GM12878 (cell line): ENCODE results near the gene NMNAT3. TPM values are rescaled to one million over a fixed set of nuclear protein-coding genes. Genes with fewer than 3 reads are reported as not detected.

ENCODE experiments used
- ATAC-seq: fragments of 200-7000 bp; cut with Tn5 transposase; 3 replicates; pipeline ENCODE4 v1.9.1; 2020; ENCODE audit warnings: mild to moderate bottlenecking, moderate library complexity
- BruUV-seq: library from RNA; stranded (reverse); fragments of 400-500 nt; replicated peaks from 2 replicates; lab custom pipeline; 2021; lab: Mats Ljungman, UMichigan
- CTCF ChIA-PET: fragments of 300-600 bp; sonication (Branson Sonifier 250); formaldehyde crosslinking; extraction: SDS; loops from one replicate; lab custom pipeline; 2021; ENCODE audit warnings: inconsistent platforms; lab: Yijun Ruan, JAX
- POLR2A ChIA-PET: fragments of 350-600 bp; formaldehyde crosslinking; extraction: SDS; loops from one replicate; lab custom pipeline; 2021; ENCODE audit warnings: inconsistent platforms; lab: Charles Lee
- RAD21 ChIA-PET: fragments of 300-600 bp; sonication (Branson Sonifier 250); formaldehyde crosslinking; loops from one replicate; lab custom pipeline; 2023; ENCODE audit warnings: antibody characterized with exemption; ENCODE audit not compliant: unreplicated experiment; lab: Charles Lee
- SMC1A ChIA-PET: fragments of 300-600 bp; sonication (Branson Sonifier 250); formaldehyde crosslinking; loops from one replicate; lab custom pipeline; 2023; ENCODE audit not compliant: unreplicated experiment, uncharacterized antibody; lab: Charles Lee
- DNase-seq: peaks from one replicate; pipeline ENCODE4 v3.0.0-alpha.2; 2011; ENCODE audit warnings: low read depth, low spot score
- FAIRE-seq: peaks from 3 replicates; lab custom pipeline; 2011; peaks lifted over from hg19 to GRCh38; lab: Jason Lieb, UNC
- H2AFZ ChIP-seq: 2 replicates; pipeline ENCODE4 v1.6.0; 2011; ENCODE audit warnings: low read depth, low read length, control low read depth; ENCODE audit not compliant: control insufficient read depth
- H3K27ac ChIP-seq: 2 replicates; pipeline ENCODE4 v1.5.1; 2011; ENCODE audit warnings: control low read depth; ENCODE audit not compliant: control insufficient read depth, insufficient read depth
- H3K27me3 ChIP-seq, 2 experiments: replicated peaks in 1 of 2; 2 replicates each; pipeline versions ENCODE4 v1.6.0 to v1.6.1; 2011; ENCODE audit warnings: low read length in 1 of 2; ENCODE audit not compliant: control insufficient read depth in 2 of 2, insufficient read depth in 2 of 2
- H3K36me3 ChIP-seq, 2 experiments: 2 replicates each; pipeline ENCODE4 v1.5.1; 2011; ENCODE audit warnings: low read length in 1 of 2; ENCODE audit not compliant: control insufficient read depth in 2 of 2, insufficient read depth in 2 of 2
- H3K4me1 ChIP-seq: 2 replicates; pipeline ENCODE4 v1.6.1; 2011; ENCODE audit warnings: mild to moderate bottlenecking, low read length, moderate library complexity, mixed read lengths; ENCODE audit not compliant: control insufficient read depth, insufficient read depth
- H3K4me2 ChIP-seq: 2 replicates; pipeline ENCODE4 v1.6.0; 2011; ENCODE audit warnings: control low read depth; ENCODE audit not compliant: control insufficient read depth, insufficient read depth
- H3K4me3 ChIP-seq: fragments of 200-600 bp; sonication (generic); 2 replicates; pipeline ENCODE4 v1.5.1; 2016
- H3K79me2 ChIP-seq: 2 replicates; pipeline ENCODE4 v1.6.0; 2011; ENCODE audit warnings: low read length; ENCODE audit not compliant: control insufficient read depth, insufficient read depth
- H3K9ac ChIP-seq: 2 replicates; pipeline ENCODE4 v1.8.0; 2011; ENCODE audit warnings: low read length, control low read depth, mixed read lengths; ENCODE audit not compliant: control insufficient read depth, insufficient read depth
- H3K9me3 ChIP-seq: replicated peaks from 3 replicates; pipeline ENCODE4 v1.5.1; 2011; ENCODE audit warnings: mild to moderate bottlenecking, low read length; ENCODE audit not compliant: control insufficient read depth, insufficient read depth
- H4K20me1 ChIP-seq: 2 replicates; pipeline ENCODE4 v1.6.0; 2011; ENCODE audit not compliant: control insufficient read depth, insufficient read depth
- MYB ChIP-seq: fragments of 150-350 bp; IDR thresholded peaks from 2 replicates; pipeline ENCODE4 v1.6.1; 2014; ENCODE audit warnings: mild to moderate bottlenecking, low read depth, low read length, borderline replicate concordance
- POLR2AphosphoS2 ChIP-seq: IDR thresholded peaks from 2 replicates; pipeline ENCODE4 v1.6.1; 2011; ENCODE audit warnings: low read depth, mild to moderate bottlenecking, low read length, improper control_type of control experiment, moderate library complexity
- RB1 ChIP-seq: fragments of 450-650 bp; formaldehyde crosslinking; IDR thresholded peaks from 2 replicates; pipeline ENCODE4 v1.6.1; 2017; ENCODE audit warnings: mild to moderate bottlenecking, borderline replicate concordance
- SMAD1 ChIP-seq: fragments of 450-650 bp; IDR thresholded peaks from 2 replicates; pipeline ENCODE4 v1.6.1; 2018; ENCODE audit warnings: mild to moderate bottlenecking, low read depth; ENCODE audit not compliant: partially characterized antibody
- SP1 ChIP-seq: IDR thresholded peaks from one replicate; pipeline ENCODE4 v1.6.1; 2011; ENCODE audit warnings: low read depth, low read length
- TBL1XR1 ChIP-seq: IDR thresholded peaks from 2 replicates; pipeline ENCODE4 v1.6.1; 2012; ENCODE audit warnings: low read depth, low read length, improper control_type of control experiment
- TCF12 ChIP-seq: IDR thresholded peaks from 2 replicates; pipeline ENCODE4 v1.6.1; 2011; ENCODE audit warnings: low read depth, mild to moderate bottlenecking, low read length
- USF2 ChIP-seq: IDR thresholded peaks from 2 replicates; pipeline ENCODE4 v1.6.1; 2011; ENCODE audit warnings: low read depth, low read length, improper control_type of control experiment, borderline replicate concordance
- ZBTB40 ChIP-seq: fragments of 450-650 bp; IDR thresholded peaks from 2 replicates; pipeline ENCODE4 v1.6.1; 2016; ENCODE audit warnings: mild to moderate bottlenecking, moderate library complexity, borderline replicate concordance
- ZZZ3 ChIP-seq: IDR thresholded peaks from 2 replicates; pipeline ENCODE4 v1.6.1; 2011; ENCODE audit warnings: low read depth; ENCODE audit not compliant: control insufficient read depth, insufficient read length
- WGBS: methylation state at CpG from one replicate; pipeline ENCODE4 v1.1.6; 2016; ENCODE audit warnings: low lambda C conversion rate; ENCODE audit not compliant: insufficient replicate concordance, insufficient coverage; ENCODE audit errors: missing lambda C conversion rate; 5-methylcytosine and 5-hydroxymethylcytosine counted together
- in situ Hi-C: fragments of 300-500 bp; cut with MboI; formaldehyde crosslinking; loops from 9 replicates; pipeline ENCODE4 v1.14.3; 2018; ENCODE audit warnings: mixed read lengths
- intact Hi-C: fragments of 100-400 bp; cut with micrococcal nuclease; formaldehyde crosslinking; loops from one replicate; pipeline ENCODE4 v1.14.2; 2022; ENCODE audit not compliant: unreplicated experiment
- polyA plus RNA-seq, 11 experiments: library from polyadenylated mRNA; depleted of rRNA in 4 of 11; unstranded in 6 of 11; stranded (reverse) in 5 of 11; fragments of >200 nt; fragmentation: Nextera tagmentation in 4 of 11; fragmentation: Illumina TruSeq in 1 of 11; extraction: Ambion mirVana in 4 of 11; extraction: Trizol in 1 of 11; gene quantifications; 1 replicate in 1 of 11; 2 replicates in 10 of 11; pipeline versions ENCODE4 v1.2.1 to v1.2.3, GENCODE V29; 2011 to 2016; ENCODE audit warnings: inconsistent platforms in 2 of 11, missing spikeins in 2 of 11, low read depth in 1 of 11
- total RNA-seq, 4 experiments: library from RNA; depleted of rRNA in 3 of 4; stranded (reverse); fragments of >200 nt in 3 of 4; fragmentation: Illumina TruSeq in 1 of 4; extraction: Trizol in 1 of 4; gene quantifications; 2 replicates each; pipeline versions ENCODE4 v1.2.1 to v1.2.3, GENCODE V29; 2013 to 2021
- TF ChIP-seq, protein P1 (sequence below): fragments of 450-650 bp; IDR thresholded peaks from 2 replicates; pipeline ENCODE4 v1.6.1; 2018; ENCODE audit warnings: borderline replicate concordance, mild to moderate bottlenecking; ENCODE audit not compliant: partially characterized antibody

The NMNAT3 gene
- total and polyA plus RNA-seq, 10 of the 15 experiments (the other 5 are each of a cell fraction or from before 2014, with no cell fraction given), result under 0.01 to 0.92 (median 0.08) TPM; not detected in 4

- TF ChIP-seq ZBTB40 (no peak), TCF12 (no peak)
- TF ChIP-seq, all 136 proteins: peak for 0
These were observed 23.0 kb downstream of the NMNAT3 start (continued) for GRCh38 chr3:139654637-139655365.

GRCh38 chr3:139653582-139653981 lies 24.2 kb downstream of the NMNAT3 start:
- intact Hi-C loops, result no loop called here
- RAD21 ChIA-PET, result no interaction called here
- 13% methylated on average over 9 of the region's 9 CpGs for WGBS
- Histone ChIP-seq H3K79me2 (no peaks in the 10 kb centered on the region), H3K36me3 (no peaks in the 10 kb centered on the region), H3K9ac (no peak overlapping the region), H4K20me1 (no peaks in the 10 kb centered on the region), H3K4me2 (no peak overlapping the region), H3K4me1 (no peaks in the 10 kb centered on the region), H3K4me3 (no peak overlapping the region), H2AFZ (no peak overlapping the region), H3K27me3 (no peaks in the 10 kb centered on the region), H3K9me3 (no peaks in the 10 kb centered on the region), H3K27ac (no peak overlapping the region)
- DNase-seq, result no peak
- CTCF ChIA-PET, result interaction anchor here (0.5 kb wide), 1 partner anchor 270 kb away, joined by 4 read pairs; no protein-coding TSS in a partner anchor
- POLR2A ChIA-PET, result no interaction called here
- FAIRE-seq, result no peak
- ATAC-seq, result no peak
- TF ChIP-seq ZZZ3, result no peak
- TF ChIP-seq SMAD1, result no peak
- TF ChIP-seq POLR2AphosphoS2, result no peak
- TF ChIP-seq, protein P1, sequence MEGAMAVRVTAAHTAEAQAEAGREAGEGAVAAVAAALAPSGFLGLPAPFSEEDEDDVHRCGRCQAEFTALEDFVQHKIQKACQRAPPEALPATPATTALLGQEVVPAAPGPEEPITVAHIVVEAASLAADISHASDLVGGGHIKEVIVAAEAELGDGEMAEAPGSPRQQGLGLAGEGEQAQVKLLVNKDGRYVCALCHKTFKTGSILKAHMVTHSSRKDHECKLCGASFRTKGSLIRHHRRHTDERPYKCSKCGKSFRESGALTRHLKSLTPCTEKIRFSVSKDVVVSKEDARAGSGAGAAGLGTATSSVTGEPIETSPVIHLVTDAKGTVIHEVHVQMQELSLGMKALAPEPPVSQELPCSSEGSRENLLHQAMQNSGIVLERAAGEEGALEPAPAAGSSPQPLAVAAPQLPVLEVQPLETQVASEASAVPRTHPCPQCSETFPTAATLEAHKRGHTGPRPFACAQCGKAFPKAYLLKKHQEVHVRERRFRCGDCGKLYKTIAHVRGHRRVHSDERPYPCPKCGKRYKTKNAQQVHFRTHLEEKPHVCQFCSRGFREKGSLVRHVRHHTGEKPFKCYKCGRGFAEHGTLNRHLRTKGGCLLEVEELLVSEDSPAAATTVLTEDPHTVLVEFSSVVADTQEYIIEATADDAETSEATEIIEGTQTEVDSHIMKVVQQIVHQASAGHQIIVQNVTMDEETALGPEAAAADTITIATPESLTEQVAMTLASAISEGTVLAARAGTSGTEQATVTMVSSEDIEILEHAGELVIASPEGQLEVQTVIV, result no peak
- no peak for TF ChIP-seq MYB
- TF ChIP-seq USF2, result no peak
- no peak for TF ChIP-seq RB1
- TF ChIP-seq TBL1XR1, result no peak
- TF ChIP-seq SP1, result no peak
- in situ Hi-C loops, result no loop called here
- SMC1A ChIA-PET, result interaction anchor here (0.6 kb wide), 1 partner anchor 144 kb away, joined by 3 read pairs; no protein-coding TSS in a partner anchor
- BruUV-seq, result no TSS peak
